Progenitor cell of endocrine pancreas (in vitro differentiated cells): ENCODE results near the gene LYPD5. TPM values are rescaled to one million over a fixed set of nuclear protein-coding genes. Genes with fewer than 3 reads are reported as not detected.

Experiments
- DNase-seq: peaks from one replicate; pipeline ENCODE4 v3.0.0; 2021; ENCODE audit warnings: low spot score; ENCODE audit not compliant: unreplicated experiment
- H3K27ac Mint-ChIP-seq: 2 replicates; pipeline ENCODE4 v1.8.0; 2021; ENCODE audit warnings: mild to moderate bottlenecking, moderate library complexity, mixed read lengths
- H3K27me3 Mint-ChIP-seq: 2 replicates; pipeline ENCODE4 v1.8.0; 2021; ENCODE audit warnings: mixed read lengths
- H3K36me3 Mint-ChIP-seq: 2 replicates; pipeline ENCODE4 v1.8.0; 2022; ENCODE audit warnings: mixed read lengths; ENCODE audit not compliant: insufficient read depth
- H3K4me1 Mint-ChIP-seq: 2 replicates; pipeline ENCODE4 v1.8.0; 2021; ENCODE audit warnings: low read depth, mixed read lengths
- H3K4me3 Mint-ChIP-seq: 2 replicates; pipeline ENCODE4 v1.8.0; 2021; ENCODE audit warnings: low read depth, mild to moderate bottlenecking, moderate library complexity, mixed read lengths
- H3K9me3 Mint-ChIP-seq: 2 replicates; pipeline ENCODE4 v1.8.0; 2021; ENCODE audit warnings: low read depth, mixed read lengths
- CTCF ChIP-seq: fragments of 200-600 bp; sonication (generic); IDR thresholded peaks from one replicate; pipeline ENCODE4 v1.5.0; 2021; ENCODE audit warnings: antibody characterized with exemption, mild to moderate bottlenecking; ENCODE audit not compliant: unreplicated experiment
- total RNA-seq: library from RNA; stranded (reverse); gene quantifications from 2 replicates; pipeline ENCODE4 v1.2.1, GENCODE V29; 2021

LYPD5 gene
- total RNA-seq, 1 donor from 2014 or later: not detected

DNA sequence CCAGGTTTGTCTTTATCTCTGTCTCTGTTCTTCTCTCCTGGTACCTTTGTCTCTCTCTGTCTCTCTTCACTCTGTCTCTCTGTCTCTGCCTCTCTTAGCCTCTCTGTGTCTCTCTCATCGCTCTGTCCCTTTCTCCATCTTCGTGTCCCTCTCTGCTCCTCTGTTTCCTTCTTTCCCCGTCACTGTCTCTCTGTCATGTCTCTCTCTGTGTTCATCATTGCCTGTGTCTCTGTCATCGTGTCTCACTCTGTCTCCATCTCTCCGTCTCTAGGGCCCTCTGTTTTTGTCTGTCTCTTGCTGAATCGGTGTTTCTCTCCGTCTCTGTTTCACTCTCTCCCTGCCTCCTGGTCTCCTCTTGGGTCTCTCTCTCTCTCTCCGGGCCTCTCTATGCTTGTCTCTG lies 18.6 kb downstream of the LYPD5 start:
- peaks cover 48% of the 10 kb centered on the region for H3K27me3 Mint-ChIP-seq
- no peaks in the 10 kb centered on the region for H3K9me3 Mint-ChIP-seq
- H3K36me3 Mint-ChIP-seq: no peaks in the 10 kb centered on the region
- H3K4me3 Mint-ChIP-seq: no peak overlapping the region
- DNase-seq: no peak
- peaks cover 3% of the 10 kb centered on the region for H3K4me1 Mint-ChIP-seq
- no peak overlapping the region for H3K27ac Mint-ChIP-seq
- no peak for TF ChIP-seq CTCF

DNA sequence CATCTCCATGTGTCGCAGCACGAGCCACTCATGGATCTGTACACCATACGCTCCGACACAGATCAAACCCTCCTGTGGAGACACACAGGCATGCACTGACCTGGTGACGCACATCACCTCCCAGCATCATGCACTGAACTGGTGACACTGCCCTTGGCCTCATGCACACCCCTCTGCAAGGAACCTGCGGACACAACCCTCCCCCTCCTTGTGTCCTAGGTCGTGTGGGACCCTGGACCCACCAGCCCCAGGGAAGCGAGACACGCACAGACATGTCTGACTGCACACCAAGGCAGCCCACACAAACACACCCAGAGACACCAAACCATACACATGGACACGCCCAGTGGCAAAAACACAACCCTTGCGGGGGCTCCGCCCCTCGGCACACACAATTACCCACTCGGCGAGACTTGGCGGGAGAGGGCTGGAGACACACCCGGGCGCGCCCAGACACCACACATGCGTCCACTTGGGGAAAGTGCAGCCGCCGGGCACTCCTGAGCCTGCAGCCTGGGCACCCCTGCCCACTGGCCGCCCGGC lies 19.5 kb downstream of the LYPD5 start:
- Mint-ChIP-seq H3K4me3 (no peak overlapping the region), H3K4me1 (peaks cover 7% of the 10 kb centered on the region), H3K27me3 (peaks cover 56% of the 10 kb centered on the region), H3K9me3 (no peaks in the 10 kb centered on the region), H3K36me3 (no peaks in the 10 kb centered on the region), H3K27ac (no peak overlapping the region)
- DNase-seq: no peak
- no peak for TF ChIP-seq CTCF

GRCh38 chr19:43782311-43782660 lies 20.0 kb downstream of the LYPD5 start:
- Mint-ChIP-seq H3K9me3 (no peaks in the 10 kb centered on the region), H3K27ac (no peak overlapping the region), H3K27me3 (peaks cover 56% of the 10 kb centered on the region), H3K4me3 (no peak overlapping the region), H3K36me3 (no peaks in the 10 kb centered on the region), H3K4me1 (peaks cover 9% of the 10 kb centered on the region)
- DNase-seq: no peak
- no peak for TF ChIP-seq CTCF

DNA sequence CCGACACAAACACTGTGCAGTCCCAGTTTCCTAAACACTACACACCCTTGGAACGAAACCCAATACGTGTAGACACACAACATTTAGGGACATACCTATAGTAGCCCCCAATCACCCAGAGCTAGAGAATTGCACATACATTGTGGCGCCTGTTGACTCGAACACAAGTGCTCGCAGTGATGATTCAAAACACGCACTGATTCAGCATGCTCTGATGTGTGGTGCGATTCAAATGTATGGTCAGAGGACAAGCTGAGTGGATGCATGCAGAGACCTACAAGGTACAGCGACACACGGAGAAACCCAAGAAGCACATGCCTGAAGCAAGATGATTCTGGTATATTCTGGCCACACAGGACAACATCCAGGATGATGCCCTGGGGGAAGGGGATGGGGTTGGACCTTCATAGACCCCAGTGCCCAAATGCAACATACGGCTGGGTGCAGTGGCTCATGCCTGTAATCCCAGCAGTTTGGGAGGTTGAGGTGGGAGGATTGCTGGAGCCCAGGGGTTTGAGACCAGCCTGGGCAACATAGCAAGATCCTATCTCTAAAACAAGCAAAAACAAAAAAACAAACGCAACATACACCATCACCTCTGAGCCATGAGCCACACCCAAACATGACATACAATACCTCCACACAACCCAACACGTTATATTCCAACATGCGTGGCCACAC lies 20.5 kb downstream of the LYPD5 start:
- Mint-ChIP-seq H3K9me3 (no peaks in the 10 kb centered on the region), H3K4me3 (no peak overlapping the region), H3K36me3 (no peaks in the 10 kb centered on the region), H3K27me3 (peaks cover 58% of the 10 kb centered on the region), H3K4me1 (peaks cover 9% of the 10 kb centered on the region), H3K27ac (no peak overlapping the region)
- DNase-seq: no peak
- TF ChIP-seq CTCF: no peak

DNA sequence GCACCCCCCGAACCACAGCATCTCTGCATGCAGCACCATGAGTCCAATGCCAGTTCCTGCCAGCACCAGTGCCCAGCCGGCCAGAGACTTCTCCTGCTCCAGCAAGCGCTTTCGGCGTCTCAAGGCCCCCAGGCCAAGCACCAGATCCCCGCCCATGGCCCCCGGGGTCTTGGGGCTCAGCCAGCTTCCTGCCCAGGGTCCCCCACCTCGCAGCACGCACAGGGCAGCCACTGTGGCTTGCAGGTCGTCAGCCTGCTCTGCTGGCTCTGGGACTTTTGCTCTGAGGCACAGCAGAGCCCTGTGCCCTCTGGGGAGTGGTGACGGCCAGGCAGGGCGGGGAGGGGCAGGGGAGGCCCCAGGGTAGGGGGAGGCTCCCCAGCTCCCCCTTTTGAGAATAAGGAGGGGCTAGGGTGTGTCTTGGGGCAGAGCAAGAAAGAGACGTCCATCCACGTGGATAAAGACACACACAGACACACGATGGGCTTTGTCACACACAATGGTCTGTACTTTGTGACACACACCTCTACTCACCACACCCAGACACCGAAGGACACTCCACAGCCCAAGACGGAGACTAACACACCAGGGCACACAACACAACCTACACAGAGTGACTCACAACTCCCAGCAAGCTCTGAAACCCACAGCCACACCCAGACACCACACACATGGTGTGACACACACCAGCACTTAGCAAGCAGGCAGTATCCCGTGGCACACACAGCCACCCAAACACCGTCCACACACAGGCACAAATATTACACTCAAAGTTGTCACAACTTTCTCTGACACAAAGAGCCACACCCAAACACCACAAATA lies 21.3 kb downstream of the LYPD5 start, which contains the start of gene KCNN4:
KCNN4 (minus strand) TSS at position 268 of the 820 bp plus-strand sequence; CDS start at position 156, 112 bp downstream.
- TF ChIP-seq CTCF: no peak
- peaks cover 60% of the 10 kb centered on the region for H3K27me3 Mint-ChIP-seq
- no peak for DNase-seq
- no peaks in the 10 kb centered on the region for H3K9me3 Mint-ChIP-seq
- H3K36me3 Mint-ChIP-seq: no peaks in the 10 kb centered on the region
- H3K4me3 Mint-ChIP-seq: no peak within 1 kb of the TSS
- no peak within 1 kb of the TSS for H3K27ac Mint-ChIP-seq
- H3K4me1 Mint-ChIP-seq: peaks cover 11% of the 10 kb centered on the region
